GM12865 (cell line): ENCODE measurements around the gene ING3.

Experiments used
- DNase-seq: peaks from one replicate; pipeline ENCODE4 v3.0.0; 2010; ENCODE audit warnings: low read depth
- H3K4me3 ChIP-seq: 2 replicates; pipeline ENCODE4 v1.5.1; 2011; ENCODE audit warnings: mild to moderate bottlenecking, low read depth, low read length, control low read depth
- TF ChIP-seq, protein P1 (sequence below): IDR thresholded peaks from 2 replicates; pipeline ENCODE4 v1.5.1; 2011; ENCODE audit warnings: low read length, control low read depth, low read depth, inconsistent platforms; ENCODE audit not compliant: insufficient read depth; ENCODE audit errors: missing control alignments

ING3 gene

DNA sequence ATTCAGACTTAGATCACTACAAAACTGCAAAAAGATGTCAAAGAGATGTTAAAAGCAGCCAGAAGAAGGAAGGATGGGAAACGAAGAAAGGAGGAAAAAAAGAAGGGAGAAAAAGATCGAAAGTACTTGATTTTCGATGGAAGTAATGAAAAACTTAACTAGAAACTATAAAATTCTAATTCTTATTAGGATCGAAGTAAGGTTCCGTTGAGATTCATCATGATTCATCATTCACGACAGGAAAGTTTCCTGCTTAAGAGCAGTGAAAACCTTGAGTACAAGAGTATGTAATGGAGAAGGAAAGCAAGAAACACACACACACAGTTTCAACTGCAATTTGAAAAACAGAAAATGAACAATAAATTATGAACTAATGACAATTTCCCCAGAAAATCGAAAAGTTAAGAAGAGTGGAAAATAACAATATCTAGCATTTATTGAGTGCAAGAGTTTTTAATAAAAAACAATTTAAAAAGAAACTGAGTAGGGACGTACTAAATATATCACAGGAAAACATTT, 1.1 kb upstream of the ING3 start:
- DNase-seq, result no peak
- H3K4me3 ChIP-seq, result peak overlapping the region; percentile 92

DNA sequence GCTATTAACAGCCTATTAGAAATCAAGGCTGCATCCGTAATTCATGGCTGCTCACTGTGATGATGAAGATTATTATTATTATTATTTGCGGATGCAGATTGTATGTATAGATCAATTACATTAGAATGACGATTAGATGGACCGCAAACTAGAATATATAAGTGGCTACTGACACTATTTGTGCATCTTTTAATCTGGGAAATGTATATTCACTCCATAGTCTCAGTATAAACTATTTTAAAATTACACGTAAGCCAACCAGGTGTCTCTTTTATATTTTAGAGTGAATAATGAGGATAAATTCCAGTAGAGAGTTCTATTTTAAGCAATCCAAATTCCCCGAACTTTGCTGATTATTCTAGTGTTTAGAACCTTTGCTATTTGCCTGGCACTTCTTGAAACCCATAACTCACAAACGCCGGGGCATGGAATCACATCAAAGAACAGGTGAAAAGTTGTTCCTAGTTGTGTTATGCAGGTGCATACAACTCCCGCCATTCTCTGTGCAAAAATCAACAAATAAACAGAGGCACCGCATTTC, 509 bp upstream of the ING3 start:
- H3K4me3 ChIP-seq, result peak overlapping the region; percentile 92
- TF ChIP-seq, protein P1, sequence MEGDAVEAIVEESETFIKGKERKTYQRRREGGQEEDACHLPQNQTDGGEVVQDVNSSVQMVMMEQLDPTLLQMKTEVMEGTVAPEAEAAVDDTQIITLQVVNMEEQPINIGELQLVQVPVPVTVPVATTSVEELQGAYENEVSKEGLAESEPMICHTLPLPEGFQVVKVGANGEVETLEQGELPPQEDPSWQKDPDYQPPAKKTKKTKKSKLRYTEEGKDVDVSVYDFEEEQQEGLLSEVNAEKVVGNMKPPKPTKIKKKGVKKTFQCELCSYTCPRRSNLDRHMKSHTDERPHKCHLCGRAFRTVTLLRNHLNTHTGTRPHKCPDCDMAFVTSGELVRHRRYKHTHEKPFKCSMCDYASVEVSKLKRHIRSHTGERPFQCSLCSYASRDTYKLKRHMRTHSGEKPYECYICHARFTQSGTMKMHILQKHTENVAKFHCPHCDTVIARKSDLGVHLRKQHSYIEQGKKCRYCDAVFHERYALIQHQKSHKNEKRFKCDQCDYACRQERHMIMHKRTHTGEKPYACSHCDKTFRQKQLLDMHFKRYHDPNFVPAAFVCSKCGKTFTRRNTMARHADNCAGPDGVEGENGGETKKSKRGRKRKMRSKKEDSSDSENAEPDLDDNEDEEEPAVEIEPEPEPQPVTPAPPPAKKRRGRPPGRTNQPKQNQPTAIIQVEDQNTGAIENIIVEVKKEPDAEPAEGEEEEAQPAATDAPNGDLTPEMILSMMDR, result no peak
- no peak for DNase-seq

More for the DNA sequence above, 1.1 kb upstream of the ING3 start:
- TF ChIP-seq, protein P1, result no peak

DNA sequence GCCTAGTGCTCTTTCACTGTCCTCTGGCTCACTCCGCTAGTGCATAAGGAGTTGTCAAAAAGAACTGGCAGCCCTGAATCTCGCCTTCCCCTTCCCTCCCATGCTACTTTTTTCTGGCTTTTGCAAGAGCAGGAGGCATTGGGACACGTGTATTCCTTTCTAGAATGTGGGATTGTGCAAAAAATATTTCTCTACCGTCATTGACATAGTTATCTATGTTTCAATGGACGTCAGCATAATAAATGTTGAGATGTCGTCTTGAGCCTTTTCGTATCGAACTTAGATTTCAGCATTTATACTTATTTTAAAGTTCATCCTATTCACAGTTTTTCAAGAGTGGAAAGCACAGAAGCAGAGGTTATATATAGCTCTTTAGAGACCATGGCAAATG, 727 bp downstream of the ING3 start:
- peak overlapping the region; percentile 94 for H3K4me3 ChIP-seq
- TF ChIP-seq, protein P1, result no peak
- DNase-seq, result no peak

DNA sequence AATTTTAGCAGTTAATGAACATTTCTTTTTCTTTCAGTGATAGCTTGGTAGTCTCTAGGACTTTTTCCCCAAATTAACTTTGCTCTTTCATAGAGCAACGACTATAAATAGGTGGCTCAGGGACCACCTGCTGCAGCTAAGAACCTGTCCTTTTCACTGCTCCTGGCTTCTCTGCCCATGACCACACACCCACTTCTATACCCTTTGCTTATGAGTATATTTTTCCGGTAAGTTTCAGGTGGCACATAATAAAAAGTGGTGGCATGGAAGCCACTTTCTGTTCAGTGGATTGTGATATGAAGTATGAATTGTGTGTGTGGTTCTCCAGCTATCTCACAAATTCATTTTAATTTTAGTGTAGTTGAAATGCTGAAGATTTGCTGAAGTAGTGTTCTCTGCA, 1.2 kb downstream of the ING3 start:
- H3K4me3 ChIP-seq, result peak overlapping the region; percentile 94
- DNase-seq, result no peak
- TF ChIP-seq, protein P1, result no peak

DNA sequence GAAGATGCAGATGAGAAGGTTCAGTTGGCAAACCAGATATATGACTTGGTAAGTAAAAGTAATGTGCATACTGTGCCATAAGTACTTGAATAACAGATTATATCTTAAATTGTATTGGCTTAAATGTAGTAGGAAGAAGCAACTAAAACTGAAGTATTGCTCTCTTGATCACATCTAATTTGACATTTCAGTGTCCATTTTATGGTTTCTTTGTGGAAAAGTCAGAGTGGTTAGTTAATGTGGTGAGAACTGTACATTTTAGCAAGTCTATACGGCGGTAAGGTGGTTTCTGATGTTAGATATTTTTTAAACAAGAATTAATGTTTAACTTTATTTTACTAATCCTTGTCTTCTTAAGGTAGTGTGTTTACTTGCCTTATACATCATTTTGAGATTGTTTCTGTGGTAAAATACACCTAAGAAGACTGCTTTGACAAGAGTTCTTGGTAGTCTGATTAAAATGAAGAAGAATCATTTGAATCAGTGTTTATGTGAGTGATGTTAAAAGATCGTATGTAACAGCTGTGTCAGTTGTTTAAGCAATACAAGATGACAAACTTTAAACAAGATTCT, 5.1 kb downstream of the ING3 start:
- no peak overlapping the region for H3K4me3 ChIP-seq
- TF ChIP-seq, protein P1, result no peak
- DNase-seq, result no peak

DNA sequence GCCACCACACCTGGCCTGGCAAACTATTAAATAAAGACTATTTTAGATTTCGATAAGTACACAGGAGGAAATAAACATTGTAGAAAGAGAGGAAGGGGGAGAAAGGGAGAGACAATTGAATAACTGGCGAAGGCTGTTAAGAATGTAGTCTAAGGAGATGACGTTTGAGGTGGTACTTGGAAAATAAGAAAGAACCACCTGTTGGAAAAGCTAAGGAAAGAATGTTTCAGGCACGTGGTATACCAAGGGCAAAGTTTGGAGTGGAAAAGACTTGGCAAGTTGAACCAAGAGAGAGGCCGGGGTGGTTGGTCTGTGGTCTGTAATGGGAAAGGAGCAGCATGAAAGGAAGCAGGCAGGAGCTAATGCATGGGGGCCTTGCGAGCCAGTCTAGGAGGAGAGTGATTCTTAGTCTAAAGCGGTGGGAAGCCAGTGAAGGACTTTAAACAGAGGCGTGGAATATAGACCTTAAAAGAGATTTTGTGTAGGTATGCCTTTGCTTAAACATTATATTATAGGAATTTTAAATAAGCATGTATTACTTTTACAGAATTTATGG, 9.4 kb downstream of the ING3 start:
- H3K4me3 ChIP-seq, result no peak overlapping the region
- DNase-seq, result no peak
- TF ChIP-seq, protein P1, result no peak
